Natural killer cell (primary cell): ENCODE data around the gene ABI3BP. TPM values are rescaled to one million over a fixed set of nuclear protein-coding genes. Genes with fewer than 3 reads are reported as not detected.

Experiments used
- ATAC-seq, 3 donors: fragments of 150-1000 bp in 2 of 3; fragments of 200-7000 bp in 1 of 3; cut with Tn5 transposase; 1 replicate in 1 of 3; 2 replicates in 2 of 3; pipeline ENCODE4 v1.10.0; 2021; ENCODE audit warnings: mild to moderate bottlenecking in 2 of 3, moderate library complexity in 2 of 3
- DNase-seq, 2 donors: peaks; one replicate each; pipeline versions ENCODE4 v3.0.0 to v3.0.0-alpha.2; 2013 to 2021; ENCODE audit warnings: mixed read lengths in 1 of 2
- H3K27ac ChIP-seq: one replicate; pipeline ENCODE4 v1.5.1; 2013; ENCODE audit warnings: mild to moderate bottlenecking, low read length
- H3K27me3 ChIP-seq: one replicate; pipeline ENCODE4 v1.6.1; 2013; ENCODE audit warnings: low read length; ENCODE audit not compliant: control insufficient read depth, insufficient read depth
- H3K36me3 ChIP-seq: one replicate; pipeline ENCODE4 v1.6.1; 2013; ENCODE audit warnings: low read length; ENCODE audit not compliant: control insufficient read depth, insufficient read depth
- H3K4me1 ChIP-seq: one replicate; pipeline ENCODE4 v1.6.1; 2013; ENCODE audit warnings: low read length; ENCODE audit not compliant: control insufficient read depth, insufficient read depth
- H3K4me3 ChIP-seq: one replicate; pipeline ENCODE4 v1.5.1; 2013; ENCODE audit warnings: low read length
- H3K9me3 ChIP-seq: one replicate; pipeline ENCODE4 v1.6.1; 2013; ENCODE audit warnings: low read length; ENCODE audit not compliant: control insufficient read depth, insufficient read depth
- H3K27ac Mint-ChIP-seq, 2 donors: one replicate each; pipeline ENCODE4 v1.8.0; 2022; ENCODE audit warnings: mild to moderate bottlenecking in 2 of 2, mixed read lengths in 2 of 2, moderate library complexity in 1 of 2
- H3K27me3 Mint-ChIP-seq, 2 donors: one replicate each; pipeline ENCODE4 v1.8.0; 2022; ENCODE audit warnings: low read depth in 2 of 2, mixed read lengths in 2 of 2
- H3K36me3 Mint-ChIP-seq: one replicate; pipeline ENCODE4 v1.8.0; 2022; ENCODE audit warnings: mixed read lengths
- H3K4me1 Mint-ChIP-seq, 2 donors: one replicate each; pipeline ENCODE4 v1.8.0; 2022; ENCODE audit warnings: mixed read lengths in 2 of 2
- H3K4me3 Mint-ChIP-seq: one replicate; pipeline ENCODE4 v1.8.0; 2022; ENCODE audit warnings: mild to moderate bottlenecking, moderate library complexity, mixed read lengths
- H3K9me3 Mint-ChIP-seq, 2 donors: one replicate each; pipeline ENCODE4 v1.8.0; 2022; ENCODE audit warnings: mixed read lengths in 2 of 2
- WGBS: methylation state at CpG from one replicate; pipeline ENCODE4 v1.1.7; 2013; ENCODE audit warnings: missing lambda C conversion rate; ENCODE audit not compliant: insufficient coverage; 5-methylcytosine and 5-hydroxymethylcytosine counted together
- intact Hi-C: fragments of 100-400 bp; cut with micrococcal nuclease; formaldehyde crosslinking; loops from one replicate; pipeline ENCODE4 v1.14.2; 2022
- total RNA-seq, 4 donors: library from RNA; stranded (reverse); fragments of 120-200 nt in 1 of 4; gene quantifications; one replicate each; pipeline versions ENCODE4 v1.2.3 to v1.2.4, GENCODE V29; 2013 to 2022
- TF ChIP-seq, protein P1 (sequence below): fragments of 200-600 bp; IDR thresholded peaks from one replicate; pipeline ENCODE4 v1.8.0; 2022; ENCODE audit warnings: antibody characterized with exemption

Gene ABI3BP
- total RNA-seq, 3 donors from 2014 or later (not counting 1 experiment from before 2014, with no cell fraction given): not detected

DNA sequence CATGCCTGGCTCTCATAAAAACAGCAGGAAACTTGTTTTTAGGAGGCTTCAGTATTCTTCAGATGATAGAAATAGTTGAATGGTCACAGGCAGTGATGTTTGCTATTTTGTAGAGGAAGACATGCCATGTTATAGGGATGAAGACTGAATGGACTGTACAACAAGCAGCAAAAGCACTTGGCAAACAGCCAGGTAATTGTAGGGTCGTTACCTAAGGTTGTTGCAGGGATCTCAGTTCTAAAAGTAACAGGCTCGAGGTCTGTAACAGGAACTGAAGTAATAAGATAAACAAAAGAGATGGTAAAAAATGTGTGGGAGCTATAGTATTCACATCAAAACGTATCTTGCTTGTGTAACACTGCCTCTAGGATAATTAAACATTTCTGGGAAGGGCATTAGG is 167.6 kb downstream of the ABI3BP start:
- WGBS: 50% methylated on average over 2 of the region's 3 CpGs
- ATAC-seq (no peak), DNase-seq (no peak)
- intact Hi-C loops: no loop called here
- H3K36me3 Mint-ChIP-seq: no peaks in the 10 kb centered on the region
- peaks cover 0 to 2% of the 10 kb centered on the region in 2 donors for H3K9me3 Mint-ChIP-seq
- no peak overlapping the region for H3K4me3 ChIP-seq
- no peaks in the 10 kb centered on the region for H3K4me1 Mint-ChIP-seq
- no peak overlapping the region for H3K27ac ChIP-seq
- H3K27me3 Mint-ChIP-seq: peaks cover 0 to 10% of the 10 kb centered on the region in 2 donors
- TF ChIP-seq, protein P1, sequence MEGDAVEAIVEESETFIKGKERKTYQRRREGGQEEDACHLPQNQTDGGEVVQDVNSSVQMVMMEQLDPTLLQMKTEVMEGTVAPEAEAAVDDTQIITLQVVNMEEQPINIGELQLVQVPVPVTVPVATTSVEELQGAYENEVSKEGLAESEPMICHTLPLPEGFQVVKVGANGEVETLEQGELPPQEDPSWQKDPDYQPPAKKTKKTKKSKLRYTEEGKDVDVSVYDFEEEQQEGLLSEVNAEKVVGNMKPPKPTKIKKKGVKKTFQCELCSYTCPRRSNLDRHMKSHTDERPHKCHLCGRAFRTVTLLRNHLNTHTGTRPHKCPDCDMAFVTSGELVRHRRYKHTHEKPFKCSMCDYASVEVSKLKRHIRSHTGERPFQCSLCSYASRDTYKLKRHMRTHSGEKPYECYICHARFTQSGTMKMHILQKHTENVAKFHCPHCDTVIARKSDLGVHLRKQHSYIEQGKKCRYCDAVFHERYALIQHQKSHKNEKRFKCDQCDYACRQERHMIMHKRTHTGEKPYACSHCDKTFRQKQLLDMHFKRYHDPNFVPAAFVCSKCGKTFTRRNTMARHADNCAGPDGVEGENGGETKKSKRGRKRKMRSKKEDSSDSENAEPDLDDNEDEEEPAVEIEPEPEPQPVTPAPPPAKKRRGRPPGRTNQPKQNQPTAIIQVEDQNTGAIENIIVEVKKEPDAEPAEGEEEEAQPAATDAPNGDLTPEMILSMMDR: no peak
- H3K36me3 ChIP-seq: no peaks in the 10 kb centered on the region
- no peaks in the 10 kb centered on the region for H3K9me3 ChIP-seq
- H3K4me3 Mint-ChIP-seq: no peak overlapping the region
- no peaks in the 10 kb centered on the region for H3K4me1 ChIP-seq
- H3K27ac Mint-ChIP-seq: no peak overlapping the region
- H3K27me3 ChIP-seq: no peaks in the 10 kb centered on the region

DNA sequence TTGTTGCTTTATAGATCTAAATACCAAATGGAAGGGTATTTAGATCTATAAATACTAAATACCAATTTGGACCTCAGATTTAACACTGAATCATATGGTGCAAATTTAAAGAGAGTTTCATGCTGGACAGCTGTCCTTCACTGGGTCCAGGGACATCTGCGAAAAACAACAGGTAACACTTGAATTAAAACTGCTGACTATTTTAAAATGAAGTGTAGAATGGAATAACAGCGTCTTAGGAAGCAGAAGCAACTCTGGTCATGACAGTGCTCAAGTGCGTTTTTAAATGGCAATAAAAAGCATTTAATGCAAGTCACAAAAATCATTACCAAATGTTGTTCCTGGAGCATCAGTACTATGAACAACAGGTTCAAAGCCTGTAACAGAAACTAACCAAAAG is 177.6 kb downstream of the ABI3BP start:
- Mint-ChIP-seq H3K4me3 (no peak overlapping the region), H3K36me3 (no peaks in the 10 kb centered on the region), H3K27me3 (peaks cover 0 to 8% of the 10 kb centered on the region in 2 donors), H3K27ac (no peak overlapping the region), H3K9me3 (no peaks in the 10 kb centered on the region), H3K4me1 (no peaks in the 10 kb centered on the region)
- WGBS: 75% methylated on average over 3 of the region's 3 CpGs
- ATAC-seq (no peak), DNase-seq (no peak)
- TF ChIP-seq, protein P1: no peak
- no peaks in the 10 kb centered on the region for H3K36me3 ChIP-seq
- no peaks in the 10 kb centered on the region for H3K27me3 ChIP-seq
- H3K4me1 ChIP-seq: no peaks in the 10 kb centered on the region
- no peaks in the 10 kb centered on the region for H3K9me3 ChIP-seq
- H3K4me3 ChIP-seq: no peak overlapping the region
- no peak overlapping the region for H3K27ac ChIP-seq
- intact Hi-C loops: no loop called here

DNA sequence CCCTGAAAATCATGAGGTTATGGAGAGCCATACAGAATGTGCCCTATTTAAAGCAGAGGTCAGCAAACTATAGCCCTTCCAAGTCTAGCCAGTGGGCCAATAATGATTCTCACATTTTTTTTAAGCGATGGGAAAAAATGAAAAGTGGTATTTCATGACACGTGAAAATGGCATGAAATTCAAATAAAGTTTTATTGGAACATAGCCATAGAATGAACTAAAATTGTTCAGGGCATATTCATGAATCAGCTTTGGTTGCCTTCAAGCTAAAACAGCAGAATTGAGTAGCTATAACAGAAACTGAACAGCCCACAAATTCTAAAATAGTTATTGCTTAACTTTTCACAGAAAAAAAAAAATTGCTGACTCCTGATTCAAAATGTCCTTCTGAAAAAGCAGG is 179.4 kb downstream of the ABI3BP start:
- H3K27ac ChIP-seq: no peak overlapping the region
- Mint-ChIP-seq H3K4me1 (no peaks in the 10 kb centered on the region), H3K27me3 (peaks cover 0 to 8% of the 10 kb centered on the region in 2 donors), H3K4me3 (no peak overlapping the region), H3K9me3 (no peaks in the 10 kb centered on the region), H3K27ac (no peak overlapping the region), H3K36me3 (no peaks in the 10 kb centered on the region)
- TF ChIP-seq, protein P1: no peak
- no peaks in the 10 kb centered on the region for H3K36me3 ChIP-seq
- ATAC-seq (no peak), DNase-seq (no peak)
- intact Hi-C loops: no loop called here
- H3K4me1 ChIP-seq: no peaks in the 10 kb centered on the region
- H3K4me3 ChIP-seq: no peak overlapping the region
- no peaks in the 10 kb centered on the region for H3K27me3 ChIP-seq
- WGBS: 85% methylated on average over 2 of the region's 2 CpGs
- H3K9me3 ChIP-seq: no peaks in the 10 kb centered on the region

DNA sequence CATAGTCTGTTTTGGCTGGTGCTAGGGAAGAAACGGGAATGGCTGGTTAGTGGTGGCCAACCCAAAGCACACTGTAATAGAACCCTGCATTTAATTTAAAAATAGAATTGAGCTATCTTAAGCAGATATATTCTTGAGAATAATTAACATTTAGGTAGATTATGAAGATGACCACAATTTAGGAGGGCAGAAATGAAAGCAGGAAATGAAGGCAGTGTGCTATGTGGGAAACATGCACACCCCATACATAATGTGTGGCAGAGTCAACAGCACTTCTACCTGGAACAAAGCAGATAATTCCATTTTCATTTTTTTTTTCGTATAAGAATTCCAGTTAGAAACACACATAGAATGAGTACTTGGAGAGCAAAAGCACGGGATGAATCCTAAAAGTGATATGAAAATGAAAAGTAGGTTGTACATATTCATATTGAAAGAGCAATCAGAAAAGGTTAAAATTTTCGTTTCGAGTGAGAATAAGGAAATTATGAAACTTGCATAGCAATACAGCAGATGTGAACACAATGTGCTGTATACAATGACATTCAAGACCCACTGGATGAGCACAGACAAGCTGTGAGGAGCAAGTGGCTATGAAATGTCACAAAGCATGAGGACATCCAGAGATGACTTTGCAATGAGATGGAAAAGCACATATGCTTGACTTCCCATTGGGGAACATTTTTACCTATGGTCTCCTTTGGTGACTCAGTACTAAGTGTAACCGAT is 181.3 kb downstream of the ABI3BP start:
- Mint-ChIP-seq H3K9me3 (no peaks in the 10 kb centered on the region), H3K36me3 (no peaks in the 10 kb centered on the region), H3K27ac (no peak overlapping the region), H3K4me1 (no peaks in the 10 kb centered on the region), H3K4me3 (no peak overlapping the region), H3K27me3 (peaks cover 0 to 8% of the 10 kb centered on the region in 2 donors)
- no peak overlapping the region for H3K4me3 ChIP-seq
- no peaks in the 10 kb centered on the region for H3K27me3 ChIP-seq
- intact Hi-C loops: no loop called here
- ATAC-seq (no peak), DNase-seq (no peak)
- 69% methylated on average over 3 of the region's 6 CpGs for WGBS
- H3K27ac ChIP-seq: no peak overlapping the region
- no peaks in the 10 kb centered on the region for H3K9me3 ChIP-seq
- no peaks in the 10 kb centered on the region for H3K4me1 ChIP-seq
- TF ChIP-seq, protein P1: no peak
- no peaks in the 10 kb centered on the region for H3K36me3 ChIP-seq
